Loucy (cell line): Measurements from ENCODE around the gene ATRNL1.

Source experiments
- H2AFZ ChIP-seq: fragments of 200-600 bp; sonication (generic); 2 replicates; pipeline ENCODE4 v1.6.0; 2016; ENCODE audit warnings: antibody characterized with exemption, mild to moderate bottlenecking, low read length, moderate library complexity
- H3F3A ChIP-seq: fragments of 200-600 bp; 2 replicates; pipeline ENCODE4 v1.6.0; 2016; ENCODE audit warnings: antibody characterized with exemption, low read depth, mild to moderate bottlenecking
- H3K27me3 ChIP-seq: fragments of 200-600 bp; sonication (generic); 2 replicates; pipeline ENCODE4 v1.6.1; 2014; ENCODE audit warnings: low read length, mild to moderate bottlenecking; ENCODE audit not compliant: insufficient read depth, poor library complexity, severe bottlenecking
- H3K36me3 ChIP-seq: fragments of 200-600 bp; sonication (generic); 2 replicates; pipeline ENCODE4 v1.6.1; 2016; ENCODE audit warnings: low read length; ENCODE audit not compliant: insufficient read depth
- H3K4me1 ChIP-seq: fragments of 200-600 bp; sonication (generic); 2 replicates; pipeline ENCODE4 v1.5.1; 2014; ENCODE audit warnings: low read length, mild to moderate bottlenecking; ENCODE audit not compliant: insufficient read depth, poor library complexity, severe bottlenecking
- H3K4me2 ChIP-seq: fragments of 200-600 bp; sonication (generic); 2 replicates; pipeline ENCODE4 v1.6.0; 2014; ENCODE audit warnings: antibody characterized with exemption, low read length, low read depth, mild to moderate bottlenecking; ENCODE audit not compliant: poor library complexity, severe bottlenecking
- H3K4me3 ChIP-seq: fragments of 200-600 bp; sonication (generic); 2 replicates; pipeline ENCODE4 v1.5.1; 2014; ENCODE audit warnings: low read length, mild to moderate bottlenecking, mixed read lengths; ENCODE audit not compliant: poor library complexity, severe bottlenecking
- H3K79me2 ChIP-seq: fragments of 200-600 bp; sonication (generic); 2 replicates; pipeline ENCODE4 v1.6.1; 2014; ENCODE audit warnings: low read length; ENCODE audit not compliant: insufficient read depth
- H3K9ac ChIP-seq: fragments of 200-600 bp; sonication (generic); 2 replicates; pipeline ENCODE4 v1.6.0; 2014; ENCODE audit warnings: mild to moderate bottlenecking, low read depth, low read length, moderate library complexity; ENCODE audit not compliant: poor library complexity, severe bottlenecking
- H3K9me2 ChIP-seq: fragments of 200-600 bp; sonication (generic); replicated peaks from 2 replicates; pipeline ENCODE4 v1.6.1; 2016; ENCODE audit warnings: low read depth, low read length, mixed read lengths
- H3K9me3 ChIP-seq: fragments of 200-600 bp; sonication (generic); 2 replicates; pipeline ENCODE4 v1.6.1; 2014; ENCODE audit warnings: mild to moderate bottlenecking, antibody characterized with exemption, low read length, low read depth; ENCODE audit not compliant: insufficient read depth
- H4K20me1 ChIP-seq: fragments of 200-600 bp; sonication (generic); 2 replicates; pipeline ENCODE4 v1.6.0; 2014; ENCODE audit warnings: antibody characterized with exemption, low read length, mild to moderate bottlenecking; ENCODE audit not compliant: insufficient read depth, poor library complexity, severe bottlenecking
- EZH2phosphoT487 ChIP-seq: fragments of 200-600 bp; IDR thresholded peaks from 2 replicates; pipeline ENCODE4 v1.6.1; 2018; ENCODE audit warnings: antibody characterized with exemption, mild to moderate bottlenecking, moderate library complexity, borderline replicate concordance
- TF ChIP-seq, protein P1 (sequence below): fragments of 200-600 bp; sonication (generic); conservative IDR thresholded peaks from 2 replicates; pipeline ENCODE4 v1.5.1; 2014; ENCODE audit warnings: mild to moderate bottlenecking, antibody characterized with exemption, low read length

The ATRNL1 gene

DNA sequence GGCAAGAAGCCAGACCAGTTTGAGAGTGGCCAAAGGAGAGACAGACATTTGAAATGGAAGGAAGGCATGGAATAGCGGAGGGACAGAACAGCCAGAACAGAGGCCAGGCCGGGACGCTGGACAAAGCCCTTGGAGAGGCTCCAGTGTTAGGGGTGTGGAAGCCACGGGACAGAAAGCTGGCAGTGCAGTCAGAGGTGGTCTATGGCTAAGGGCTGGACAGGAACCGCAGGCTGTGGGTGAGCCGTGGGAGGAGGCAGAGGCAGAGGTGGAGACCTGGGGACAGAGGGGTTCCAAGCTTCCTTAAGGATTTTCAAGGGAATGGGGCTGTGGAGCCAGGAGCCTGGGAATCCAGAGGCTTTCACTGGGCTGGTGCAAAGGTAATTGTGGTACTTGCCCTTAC, 878.8 kb downstream of the ATRNL1 start:
- no peaks in the 10 kb centered on the region for H3K36me3 ChIP-seq
- no peak overlapping the region for H3K4me3 ChIP-seq
- peaks cover 3% of the 10 kb centered on the region for H3K4me1 ChIP-seq
- H3F3A ChIP-seq = no peaks in the 10 kb centered on the region
- TF ChIP-seq EZH2phosphoT487 = no peak
- TF ChIP-seq, protein P1, sequence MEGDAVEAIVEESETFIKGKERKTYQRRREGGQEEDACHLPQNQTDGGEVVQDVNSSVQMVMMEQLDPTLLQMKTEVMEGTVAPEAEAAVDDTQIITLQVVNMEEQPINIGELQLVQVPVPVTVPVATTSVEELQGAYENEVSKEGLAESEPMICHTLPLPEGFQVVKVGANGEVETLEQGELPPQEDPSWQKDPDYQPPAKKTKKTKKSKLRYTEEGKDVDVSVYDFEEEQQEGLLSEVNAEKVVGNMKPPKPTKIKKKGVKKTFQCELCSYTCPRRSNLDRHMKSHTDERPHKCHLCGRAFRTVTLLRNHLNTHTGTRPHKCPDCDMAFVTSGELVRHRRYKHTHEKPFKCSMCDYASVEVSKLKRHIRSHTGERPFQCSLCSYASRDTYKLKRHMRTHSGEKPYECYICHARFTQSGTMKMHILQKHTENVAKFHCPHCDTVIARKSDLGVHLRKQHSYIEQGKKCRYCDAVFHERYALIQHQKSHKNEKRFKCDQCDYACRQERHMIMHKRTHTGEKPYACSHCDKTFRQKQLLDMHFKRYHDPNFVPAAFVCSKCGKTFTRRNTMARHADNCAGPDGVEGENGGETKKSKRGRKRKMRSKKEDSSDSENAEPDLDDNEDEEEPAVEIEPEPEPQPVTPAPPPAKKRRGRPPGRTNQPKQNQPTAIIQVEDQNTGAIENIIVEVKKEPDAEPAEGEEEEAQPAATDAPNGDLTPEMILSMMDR = no peak
- no peaks in the 10 kb centered on the region for H3K27me3 ChIP-seq
- H3K9ac ChIP-seq = no peak overlapping the region
- no peaks in the 10 kb centered on the region for H3K79me2 ChIP-seq
- H4K20me1 ChIP-seq = no peaks in the 10 kb centered on the region
- no peaks in the 10 kb centered on the region for H3K9me3 ChIP-seq
- H2AFZ ChIP-seq = no peak overlapping the region
- no peaks in the 10 kb centered on the region for H3K9me2 ChIP-seq
- H3K4me2 ChIP-seq = no peak overlapping the region

DNA sequence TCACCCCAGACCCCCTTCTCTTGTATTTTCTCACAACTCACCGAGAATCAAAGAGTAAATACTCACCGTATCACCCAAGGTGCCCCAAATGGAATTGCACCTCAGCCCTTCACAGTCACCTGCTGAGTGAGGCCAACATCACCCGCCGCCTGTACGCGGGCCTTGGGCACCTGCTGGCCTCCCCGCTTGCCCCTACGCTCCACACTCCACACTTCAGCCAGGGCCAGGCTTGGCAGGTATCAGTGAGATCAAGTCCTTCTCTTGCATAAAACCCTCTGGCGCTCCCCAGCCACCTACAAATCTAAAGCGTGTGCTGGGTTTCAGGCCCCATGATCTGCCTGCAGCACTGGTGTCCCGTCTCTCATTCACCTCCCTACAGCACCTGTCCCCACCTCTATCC, 879.3 kb downstream of the ATRNL1 start:
- Histone ChIP-seq H3K27me3 (no peaks in the 10 kb centered on the region), H2AFZ (no peak overlapping the region)

DNA sequence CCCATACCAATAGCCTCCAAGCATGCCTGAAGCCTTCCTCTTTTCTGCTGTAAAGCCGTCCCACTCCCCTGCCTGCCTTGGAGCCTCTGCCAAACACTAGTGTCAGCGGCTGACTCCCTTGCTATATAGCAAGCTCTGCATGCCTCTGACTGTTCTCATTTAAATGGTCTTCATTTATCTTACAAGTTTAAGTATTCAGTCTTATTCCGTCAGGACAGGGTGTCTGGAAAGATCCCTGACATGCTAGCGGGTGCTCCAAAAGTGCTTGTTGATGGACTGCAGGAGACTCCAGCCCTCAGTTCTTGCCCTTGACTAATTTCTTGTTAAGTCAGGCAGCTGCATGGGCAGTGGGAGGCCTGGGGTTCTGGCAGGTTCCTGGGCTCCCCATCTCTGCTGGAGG, 881.2 kb downstream of the ATRNL1 start:
- H3K9me2 ChIP-seq = no peaks in the 10 kb centered on the region
- no peaks in the 10 kb centered on the region for H3K36me3 ChIP-seq
- H3F3A ChIP-seq = no peaks in the 10 kb centered on the region
- no peak overlapping the region for H2AFZ ChIP-seq
- H3K9ac ChIP-seq = no peak overlapping the region
- TF ChIP-seq, protein P1 = no peak
- TF ChIP-seq EZH2phosphoT487 = no peak
- no peak overlapping the region for H3K4me2 ChIP-seq
- H3K27me3 ChIP-seq = no peaks in the 10 kb centered on the region
- no peak overlapping the region for H3K4me3 ChIP-seq
- no peaks in the 10 kb centered on the region for H3K79me2 ChIP-seq
- H3K9me3 ChIP-seq = no peaks in the 10 kb centered on the region
- H4K20me1 ChIP-seq = no peaks in the 10 kb centered on the region
- H3K4me1 ChIP-seq = no peaks in the 10 kb centered on the region

More for the DNA sequence above, 879.3 kb downstream of the ATRNL1 start:
- Histone ChIP-seq H4K20me1 (no peaks in the 10 kb centered on the region), H3K9me2 (no peaks in the 10 kb centered on the region), H3K4me2 (no peak overlapping the region), H3F3A (no peaks in the 10 kb centered on the region), H3K79me2 (no peaks in the 10 kb centered on the region), H3K4me3 (no peak overlapping the region), H3K9ac (no peak overlapping the region), H3K4me1 (peaks cover 2% of the 10 kb centered on the region), H3K36me3 (no peaks in the 10 kb centered on the region), H3K9me3 (no peaks in the 10 kb centered on the region)
- TF ChIP-seq, protein P1 = no peak
- no peak for TF ChIP-seq EZH2phosphoT487
